SK-N-SH (cell line): ENCODE results near the gene PRG3. TPM values are rescaled to one million over a fixed set of nuclear protein-coding genes. Genes with fewer than 3 reads are reported as not detected.
"Not testable (repeated sequence)": the region's sequence is repeated elsewhere in the genome, so short reads cannot be mapped to it uniquely, and the experiment has no call there.

ENCODE experiments used
- CTCF ChIA-PET: fragments of 300-600, 350-600 bp; formaldehyde crosslinking; extraction: SDS; loops from one replicate; lab custom pipeline; 2021; lab: Yijun Ruan, JAX
- POLR2A ChIA-PET: fragments of 350-600 bp; sonication (Branson Sonifier 250); formaldehyde crosslinking; extraction: SDS; loops from one replicate; lab custom pipeline; 2020; ENCODE audit warnings: antibody characterized with exemption, inconsistent platforms; lab: Yijun Ruan, JAX
- DNase-seq: peaks from one replicate; pipeline ENCODE4 v3.0.0; 2012
- H2AFZ ChIP-seq: fragments of 200-600 bp; sonication (generic); 2 replicates; pipeline ENCODE4 v1.8.1; 2016; ENCODE audit warnings: antibody characterized with exemption, mild to moderate bottlenecking, low read depth
- H3F3A ChIP-seq: fragments of 200-600 bp; sonication (generic); replicated peaks from 2 replicates; pipeline ENCODE3; 2016; ENCODE audit warnings: antibody characterized with exemption, mild to moderate bottlenecking; ENCODE audit not compliant: insufficient read depth
- H3K27ac ChIP-seq, 2 experiments: fragments of 200-500 bp in 1 of 2; fragments of 200-600 bp in 1 of 2; sonication (Bioruptor generic) in 1 of 2; sonication (generic), shearing (Covaris generic) in 1 of 2; 2 replicates each; pipeline versions ENCODE4 v1.5.1 to v1.6.1; 2014 to 2016; ENCODE audit warnings: low read depth in 2 of 2, inconsistent platforms in 1 of 2, low read length in 1 of 2, mild to moderate bottlenecking in 1 of 2, mixed read lengths in 1 of 2
- H3K27me3 ChIP-seq: fragments of 200-600 bp; sonication (generic), shearing (Covaris generic); 2 replicates; pipeline ENCODE4 v1.6.1; 2016; ENCODE audit warnings: mixed run types; ENCODE audit not compliant: insufficient read depth
- H3K36me3 ChIP-seq, 2 experiments: fragments of 200-500 bp in 1 of 2; fragments of 200-600 bp in 1 of 2; sonication (Bioruptor generic) in 1 of 2; sonication (generic) in 1 of 2; replicated peaks in 1 of 2; 2 replicates each; pipeline versions ENCODE3 to v1.5.1; 2014 to 2016; ENCODE audit warnings: low read length in 1 of 2, mild to moderate bottlenecking in 1 of 2; ENCODE audit not compliant: insufficient read depth in 2 of 2, control insufficient read depth in 1 of 2
- H3K4me1 ChIP-seq, 2 experiments: fragments of 200-500 bp in 1 of 2; fragments of 200-600 bp in 1 of 2; sonication (Bioruptor generic) in 1 of 2; sonication (generic), shearing (Covaris generic) in 1 of 2; 2 replicates each; pipeline versions ENCODE4 v1.5.1 to v1.6.1; 2014 to 2016; ENCODE audit warnings: low read depth in 1 of 2, low read length in 1 of 2, mixed run types in 1 of 2; ENCODE audit not compliant: insufficient read depth in 2 of 2, control insufficient read depth in 1 of 2
- H3K4me2 ChIP-seq: fragments of 200-600 bp; sonication (generic), shearing (Covaris generic); 2 replicates; pipeline ENCODE4 v1.6.1; 2017; ENCODE audit warnings: mixed run types
- H3K4me3 ChIP-seq, 2 experiments: fragments of 200-500 bp in 1 of 2; fragments of 200-600 bp in 1 of 2; sonication (Bioruptor generic) in 1 of 2; sonication (generic), shearing (Covaris generic) in 1 of 2; 2 replicates each; pipeline versions ENCODE4 v1.5.1 to v1.8.1; 2014 to 2016; ENCODE audit warnings: low read depth in 2 of 2, inconsistent platforms in 1 of 2, low read length in 1 of 2, mild to moderate bottlenecking in 1 of 2, mixed read lengths in 1 of 2, moderate library complexity in 1 of 2
- H3K79me2 ChIP-seq: fragments of 200-600 bp; sonication (generic); 2 replicates; pipeline ENCODE4 v1.8.1; 2017; ENCODE audit warnings: mild to moderate bottlenecking; ENCODE audit not compliant: insufficient read depth
- H3K9ac ChIP-seq: fragments of 200-600 bp; sonication (generic); 2 replicates; pipeline ENCODE4 v1.6.1; 2017; ENCODE audit warnings: mixed run types
- H3K9me2 ChIP-seq: fragments of 200-600 bp; sonication (generic); 2 replicates; pipeline ENCODE4 v1.6.1; 2017; ENCODE audit warnings: mixed run types
- H3K9me3 ChIP-seq: fragments of 200-600 bp; sonication (generic); 2 replicates; pipeline ENCODE4 v1.6.1; 2017; ENCODE audit warnings: mixed run types, mild to moderate bottlenecking, moderate library complexity
- H4K20me1 ChIP-seq: fragments of 200-600 bp; sonication (generic); 2 replicates; pipeline ENCODE4 v1.6.1; 2017; ENCODE audit warnings: mild to moderate bottlenecking, mixed run types; ENCODE audit not compliant: insufficient read depth
- EZH2phosphoT487 ChIP-seq: fragments of 200-600 bp; sonication (generic); IDR thresholded peaks from 2 replicates; pipeline ENCODE4 v1.6.1; 2017; ENCODE audit warnings: low read depth, mixed run types, mild to moderate bottlenecking, antibody characterized with exemption, moderate library complexity, borderline replicate concordance
- FOXM1 ChIP-seq: IDR thresholded peaks from 2 replicates; pipeline ENCODE4 v1.4.0; 2012; ENCODE audit warnings: low read depth, mild to moderate bottlenecking
- GATA2 ChIP-seq: sonication (generic); formaldehyde crosslinking; IDR thresholded peaks from 2 replicates; pipeline ENCODE4 v1.5.0; 2020; ENCODE audit warnings: mild to moderate bottlenecking, missing genetic modification reagents
- JUND ChIP-seq: IDR thresholded peaks from 2 replicates; pipeline ENCODE4 v1.4.0; 2012
- MXI1 ChIP-seq: IDR thresholded peaks from 2 replicates; pipeline ENCODE4 v1.6.1; 2012; ENCODE audit warnings: mild to moderate bottlenecking, low read depth, low read length, improper control_type of control experiment
- NRF1 ChIP-seq: IDR thresholded peaks from 2 replicates; pipeline ENCODE4 v1.6.1; 2012; ENCODE audit warnings: low read depth, mild to moderate bottlenecking, low read length
- RCOR1 ChIP-seq: fragments of 150-350 bp; IDR thresholded peaks from 2 replicates; pipeline ENCODE4 v1.6.1; 2017; ENCODE audit warnings: antibody characterized with exemption, low read length
- RXRA ChIP-seq: IDR thresholded peaks from 2 replicates; pipeline ENCODE4 v1.4.0; 2012; ENCODE audit warnings: low read depth, mild to moderate bottlenecking, borderline replicate concordance
- SMC3 ChIP-seq: IDR thresholded peaks from 2 replicates; pipeline ENCODE4 v1.6.1; 2012; ENCODE audit warnings: low read depth, low read length, improper control_type of control experiment
- TAF1 ChIP-seq: IDR thresholded peaks from 2 replicates; pipeline ENCODE4 v1.6.1; 2012; ENCODE audit warnings: low read depth, mild to moderate bottlenecking, low read length, moderate library complexity, borderline replicate concordance
- WGBS: methylation state at CpG from one replicate; pipeline ENCODE4 v1.1.6; 2017; ENCODE audit warnings: low lambda C conversion rate; 5-methylcytosine and 5-hydroxymethylcytosine counted together
- polyA plus RNA-seq, 3 experiments: library from polyadenylated mRNA; depleted of rRNA; stranded (reverse); fragments of >200 nt; gene quantifications; 2 replicates each; pipeline ENCODE4 v1.2.3, GENCODE V29; 2012
- TF ChIP-seq, protein P1 (sequence below): fragments of 200-600 bp; sonication (generic); IDR thresholded peaks from 2 replicates; pipeline ENCODE4 v1.6.1; 2017; ENCODE audit warnings: antibody characterized with exemption, mild to moderate bottlenecking, moderate library complexity
- TF ChIP-seq, protein P2 (sequence below): IDR thresholded peaks from 2 replicates; pipeline ENCODE4 v1.4.0; 2012; ENCODE audit warnings: low read depth, borderline replicate concordance
- TF ChIP-seq, protein P3 (sequence below): fragments of 150-350 bp; IDR thresholded peaks from 2 replicates; pipeline ENCODE4 v1.6.1; 2017; ENCODE audit warnings: antibody characterized with exemption, low read length, low read depth, borderline replicate concordance

The PRG3 gene
- polyA plus RNA-seq, 1 of the 3 experiments (the other 2 are of a cell fraction): not detected

DNA sequence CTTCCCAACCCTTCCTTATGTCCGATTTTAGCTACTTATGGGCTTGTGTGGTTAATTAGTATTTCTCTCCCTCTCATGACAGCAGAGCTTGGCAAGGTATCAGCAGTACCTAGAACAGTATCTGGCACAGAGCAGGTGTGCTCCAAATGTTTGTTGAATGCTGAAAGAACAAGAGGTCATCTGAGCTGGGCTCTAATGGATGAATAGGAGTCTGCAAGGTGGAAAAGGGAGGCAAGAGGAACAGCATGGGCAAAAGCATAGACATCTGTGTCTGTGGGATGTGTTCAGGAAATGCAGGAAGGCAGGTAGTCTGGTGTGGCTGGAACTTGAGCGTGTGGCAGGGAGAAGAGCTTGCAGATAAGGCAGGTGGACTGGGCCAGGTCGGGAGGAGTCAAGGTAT lies 19.0 kb downstream of the PRG3 start (continued):
- TF ChIP-seq SMC3: no peak
- no peak for TF ChIP-seq RXRA
- TF ChIP-seq, protein P1, sequence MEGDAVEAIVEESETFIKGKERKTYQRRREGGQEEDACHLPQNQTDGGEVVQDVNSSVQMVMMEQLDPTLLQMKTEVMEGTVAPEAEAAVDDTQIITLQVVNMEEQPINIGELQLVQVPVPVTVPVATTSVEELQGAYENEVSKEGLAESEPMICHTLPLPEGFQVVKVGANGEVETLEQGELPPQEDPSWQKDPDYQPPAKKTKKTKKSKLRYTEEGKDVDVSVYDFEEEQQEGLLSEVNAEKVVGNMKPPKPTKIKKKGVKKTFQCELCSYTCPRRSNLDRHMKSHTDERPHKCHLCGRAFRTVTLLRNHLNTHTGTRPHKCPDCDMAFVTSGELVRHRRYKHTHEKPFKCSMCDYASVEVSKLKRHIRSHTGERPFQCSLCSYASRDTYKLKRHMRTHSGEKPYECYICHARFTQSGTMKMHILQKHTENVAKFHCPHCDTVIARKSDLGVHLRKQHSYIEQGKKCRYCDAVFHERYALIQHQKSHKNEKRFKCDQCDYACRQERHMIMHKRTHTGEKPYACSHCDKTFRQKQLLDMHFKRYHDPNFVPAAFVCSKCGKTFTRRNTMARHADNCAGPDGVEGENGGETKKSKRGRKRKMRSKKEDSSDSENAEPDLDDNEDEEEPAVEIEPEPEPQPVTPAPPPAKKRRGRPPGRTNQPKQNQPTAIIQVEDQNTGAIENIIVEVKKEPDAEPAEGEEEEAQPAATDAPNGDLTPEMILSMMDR: no peak
- TF ChIP-seq GATA2 (CRISPR knock-in tag): no peak

DNA sequence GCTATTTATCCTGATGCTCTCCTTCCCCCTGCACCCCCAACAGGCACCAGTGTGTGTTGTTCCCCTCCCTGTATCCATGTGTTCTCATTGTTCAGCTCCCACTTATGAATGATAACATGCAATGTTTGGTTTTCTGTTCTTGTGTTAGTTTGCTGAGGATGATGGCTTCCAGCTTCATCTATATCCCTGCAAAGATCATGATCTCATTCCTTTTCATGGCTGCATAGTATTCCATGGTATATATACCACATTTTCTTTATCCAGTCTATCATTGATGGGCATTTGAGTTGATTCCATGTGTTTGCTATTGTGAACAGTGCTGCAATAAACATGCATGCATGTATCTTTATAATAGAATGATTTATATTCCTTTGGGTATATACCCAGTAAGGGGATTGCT lies 19.5 kb downstream of the PRG3 start:
- H3K36me3 ChIP-seq, H2AFZ ChIP-seq, H3K4me1 ChIP-seq, H3K4me2 ChIP-seq, H3K9ac ChIP-seq, H3K4me3 ChIP-seq, H3K9me3 ChIP-seq, POLR2A ChIA-PET, H3K9me2 ChIP-seq, H4K20me1 ChIP-seq, H3K79me2 ChIP-seq, H3F3A ChIP-seq, DNase-seq, H3K27ac ChIP-seq: not testable (repeated sequence)
- H3K27me3 ChIP-seq: peaks cover 12% of the 10 kb centered on the region; the same call in 1 of the 2 replicates
- CTCF ChIA-PET: interaction anchor here (0.7 to 7.1 kb wide), 6 partner anchors 12 to 552 kb away, joined by 3 to 33 read pairs (median 7); no protein-coding TSS in a partner anchor

DNA sequence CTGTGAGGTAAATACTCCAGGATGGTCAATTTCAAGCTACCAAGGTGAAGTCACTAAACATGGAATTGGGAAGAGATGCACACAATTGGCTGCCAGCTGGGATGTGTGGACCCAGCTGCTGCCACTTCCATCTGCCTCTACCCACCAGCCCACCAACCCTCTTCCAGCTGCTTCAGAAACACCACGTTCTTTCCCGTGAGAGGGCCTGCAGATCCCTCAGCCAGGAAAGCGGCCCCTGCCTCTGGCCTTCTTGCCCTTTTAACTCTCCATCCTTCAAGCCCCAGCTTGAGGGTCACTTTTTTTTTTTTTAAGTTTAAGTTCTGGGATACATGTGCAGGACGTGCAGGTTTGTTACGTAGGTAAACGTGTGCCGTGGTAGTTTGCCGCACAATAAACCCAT lies 20.0 kb downstream of the PRG3 start:
- Histone ChIP-seq H2AFZ (no peak overlapping the region), H3K27me3 (peaks cover 12% of the 10 kb centered on the region; the same call in 1 of the 2 replicates), H3F3A (no peaks in the 10 kb centered on the region), H3K27ac (no peak overlapping the region), H3K4me1 (no peaks in the 10 kb centered on the region; a peak in 1 of 4 replicates), H3K4me2 (no peak overlapping the region), H3K9ac (no peak overlapping the region), H3K9me2 (no peaks in the 10 kb centered on the region), H3K36me3 (no peaks in the 10 kb centered on the region)
- DNase-seq: no peak
- CTCF ChIA-PET: interaction anchor here (0.7 to 7.1 kb wide), 5 partner anchors 11 to 166 kb away, joined by 3 to 33 read pairs (median 6); no protein-coding TSS in a partner anchor
- POLR2A ChIA-PET: no interaction called here
- 83% methylated on average over 8 of the region's 8 CpGs for WGBS
- TF ChIP-seq MXI1 (no peak), FOXM1 (no peak), RCOR1 (no peak), EZH2phosphoT487 (no peak), SMC3 (no peak), NRF1 (no peak), JUND (no peak), TAF1 (no peak)
- TF ChIP-seq, protein P2, sequence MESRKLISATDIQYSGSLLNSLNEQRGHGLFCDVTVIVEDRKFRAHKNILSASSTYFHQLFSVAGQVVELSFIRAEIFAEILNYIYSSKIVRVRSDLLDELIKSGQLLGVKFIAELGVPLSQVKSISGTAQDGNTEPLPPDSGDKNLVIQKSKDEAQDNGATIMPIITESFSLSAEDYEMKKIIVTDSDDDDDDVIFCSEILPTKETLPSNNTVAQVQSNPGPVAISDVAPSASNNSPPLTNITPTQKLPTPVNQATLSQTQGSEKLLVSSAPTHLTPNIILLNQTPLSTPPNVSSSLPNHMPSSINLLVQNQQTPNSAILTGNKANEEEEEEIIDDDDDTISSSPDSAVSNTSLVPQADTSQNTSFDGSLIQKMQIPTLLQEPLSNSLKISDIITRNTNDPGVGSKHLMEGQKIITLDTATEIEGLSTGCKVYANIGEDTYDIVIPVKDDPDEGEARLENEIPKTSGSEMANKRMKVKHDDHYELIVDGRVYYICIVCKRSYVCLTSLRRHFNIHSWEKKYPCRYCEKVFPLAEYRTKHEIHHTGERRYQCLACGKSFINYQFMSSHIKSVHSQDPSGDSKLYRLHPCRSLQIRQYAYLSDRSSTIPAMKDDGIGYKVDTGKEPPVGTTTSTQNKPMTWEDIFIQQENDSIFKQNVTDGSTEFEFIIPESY: no peak
- TF ChIP-seq, protein P3, sequence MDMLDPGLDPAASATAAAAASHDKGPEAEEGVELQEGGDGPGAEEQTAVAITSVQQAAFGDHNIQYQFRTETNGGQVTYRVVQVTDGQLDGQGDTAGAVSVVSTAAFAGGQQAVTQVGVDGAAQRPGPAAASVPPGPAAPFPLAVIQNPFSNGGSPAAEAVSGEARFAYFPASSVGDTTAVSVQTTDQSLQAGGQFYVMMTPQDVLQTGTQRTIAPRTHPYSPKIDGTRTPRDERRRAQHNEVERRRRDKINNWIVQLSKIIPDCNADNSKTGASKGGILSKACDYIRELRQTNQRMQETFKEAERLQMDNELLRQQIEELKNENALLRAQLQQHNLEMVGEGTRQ: no peak
- TF ChIP-seq, all 33 proteins: peak for 0
- Histone ChIP-seq H3K4me3 (no peak overlapping the region), H3K79me2 (no peaks in the 10 kb centered on the region), H3K9me3 (no peaks in the 10 kb centered on the region), H4K20me1 (no peaks in the 10 kb centered on the region)
